Stimulated activated CD4-positive, alpha-beta T cell treated with anti-CD3 and anti-CD28 coated beads, Interleukin-2, amount 100 ng/mL, for 24 hours (primary cell): ENCODE results near the gene OPRD1.

ENCODE experiments used
- DNase-seq, 2 donors: peaks; one replicate each; pipeline ENCODE4 v3.0.0-alpha.2; 2020

OPRD1 gene

GRCh38 chr1:28914228-28915030, 102.5 kb downstream of the OPRD1 start, which contains the start of gene EPB41:
EPB41 (plus strand) TSS chr1:28914569; CDS start chr1:28987438, 72,869 bp downstream.
- peak; percentile 92 to 95 for DNase-seq

- peak; percentile 53 to 61 for DNase-seq
Measured at GRCh38 chr1:28915031-28915895, 103.3 kb downstream of the OPRD1 start.

GRCh38 chr1:28917757-28918118, 105.8 kb downstream of the OPRD1 start:
- peak in 1 of 2 donors; percentile 39 for DNase-seq
